ENCODE measurements around the gene SPRR1A. TPM values are rescaled to one million over a fixed set of nuclear protein-coding genes. Genes with fewer than 3 reads are reported as not detected.
"Not testable (repeated sequence)": the region's sequence is repeated elsewhere in the genome, so short reads cannot be mapped to it uniquely, and the experiment has no call there.

SPRR1A gene
- polyA plus RNA-seq, 6 donors from 2014 or later: not detected

DNA sequence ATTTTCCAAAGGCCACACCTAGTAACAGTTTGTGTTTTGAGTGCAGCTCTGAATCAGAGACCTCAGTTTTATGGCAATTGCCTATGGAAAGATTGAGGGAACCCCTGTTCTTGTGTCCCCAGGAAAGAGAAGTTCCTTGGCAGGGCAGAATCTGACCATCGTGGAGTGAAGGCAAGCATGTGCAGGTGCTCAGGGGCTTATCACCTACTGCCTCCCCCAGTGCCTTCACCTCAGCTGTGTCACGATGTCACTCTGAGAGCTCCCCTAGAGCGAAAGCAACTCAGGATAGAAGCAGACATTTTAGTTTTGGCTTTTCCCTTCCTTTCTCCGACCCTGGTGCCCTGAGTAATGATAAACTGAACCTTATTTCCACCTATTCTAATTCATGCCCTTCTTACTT, 1.8 kb upstream of the SPRR1A start:
- DNase-seq: no peak
- peaks cover 0 to 7% of the 10 kb centered on the region in 2 donors for H3K36me3 Mint-ChIP-seq
- H3K27ac Mint-ChIP-seq: no peak overlapping the region
- no peaks in the 10 kb centered on the region for H3K4me1 Mint-ChIP-seq
- H3K27me3 Mint-ChIP-seq: peaks cover 56 to 68% (median 60%) of the 10 kb centered on the region in 3 donors
- no peak overlapping the region for H3K4me3 Mint-ChIP-seq
- ATAC-seq (ENCODE audit: low read depth in 2 of 2): no peak
- H3K9me3 Mint-ChIP-seq: peaks cover 0 to 5% (median 0%) of the 10 kb centered on the region in 7 donors

DNA sequence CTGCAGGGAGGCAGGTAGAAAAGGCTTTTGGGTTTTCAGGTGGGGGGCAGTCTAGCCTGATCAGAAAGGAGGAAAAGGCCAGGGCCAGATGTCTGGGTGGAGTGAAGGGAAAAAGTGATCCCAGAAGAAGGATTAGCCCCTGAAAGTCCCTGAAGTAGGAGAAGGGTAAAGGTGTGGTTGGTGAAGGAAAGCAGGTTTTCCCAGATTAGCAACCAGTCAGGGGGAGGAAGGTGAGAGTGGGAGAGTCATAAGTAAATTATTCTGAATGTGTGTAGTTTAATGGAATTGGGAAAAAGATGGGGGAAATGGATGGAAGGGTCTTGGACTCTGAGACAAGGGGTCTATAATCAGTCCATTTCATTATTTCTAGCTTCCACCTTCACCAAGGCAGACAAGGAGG, 647 bp upstream of the SPRR1A start:
- Mint-ChIP-seq H3K4me3 (no peak overlapping the region), H3K27ac (peak overlapping the region in 1 of 6 donors; percentile 4), H3K9me3 (peaks cover 0 to 5% (median 0%) of the 10 kb centered on the region in 7 donors), H3K4me1 (no peaks in the 10 kb centered on the region), H3K36me3 (peaks cover 0 to 7% of the 10 kb centered on the region in 2 donors), H3K27me3 (peaks cover 60 to 68% (median 64%) of the 10 kb centered on the region in 3 donors)
- ATAC-seq (ENCODE audit: low read depth in 2 of 2): no peak
- DNase-seq: no peak

DNA sequence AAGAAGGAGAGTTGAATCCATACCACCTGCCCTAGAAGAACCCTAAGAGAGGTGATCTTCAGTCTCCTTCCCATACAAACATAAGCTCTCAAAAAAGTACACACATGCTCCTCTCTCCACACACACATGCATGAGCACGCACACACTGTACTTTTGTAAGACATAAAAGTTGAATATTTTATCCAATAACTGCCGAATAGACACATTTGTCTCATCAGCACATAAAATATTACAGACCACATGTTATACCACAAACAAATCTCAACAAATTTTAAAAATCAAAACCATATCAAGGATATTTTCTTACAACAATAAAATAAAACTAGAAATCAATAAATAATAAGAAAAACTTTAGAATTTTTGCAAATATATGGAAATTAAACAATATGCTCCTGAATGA, 2.7 kb downstream of the SPRR1A start:
- H3K9me3 Mint-ChIP-seq: peaks cover 0 to 5% (median 0%) of the 10 kb centered on the region in 7 donors
- ATAC-seq (ENCODE audit: low read depth in 2 of 2) (no peak), DNase-seq (no peak)
- no peaks in the 10 kb centered on the region for H3K4me1 Mint-ChIP-seq
- no peak overlapping the region for H3K4me3 Mint-ChIP-seq
- H3K27ac Mint-ChIP-seq: no peak overlapping the region
- peaks cover 0 to 7% of the 10 kb centered on the region in 2 donors for H3K36me3 Mint-ChIP-seq
- H3K27me3 Mint-ChIP-seq: peaks cover 39 to 60% (median 58%) of the 10 kb centered on the region in 3 donors

DNA sequence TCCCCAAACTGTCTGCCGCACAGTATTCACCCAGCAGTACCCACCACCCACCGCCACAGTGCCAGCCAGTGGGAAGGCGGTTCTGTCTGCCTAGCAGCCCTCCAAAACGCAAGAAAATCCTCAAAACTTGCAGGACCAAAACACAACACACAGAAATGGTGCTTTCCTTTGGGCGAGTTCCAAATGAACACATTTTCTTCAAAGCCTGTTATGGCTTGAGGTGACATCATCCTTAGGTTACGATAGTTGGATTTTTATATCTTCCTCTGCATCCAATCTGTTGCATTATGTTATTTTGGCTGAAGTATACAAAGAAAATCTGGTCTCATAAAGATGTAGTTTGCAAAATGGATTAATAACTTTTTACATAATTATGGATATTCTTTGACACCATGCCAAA, 9.3 kb downstream of the SPRR1A start:
- peaks cover 0 to 15% (median 8%) of the 10 kb centered on the region in 7 donors for H3K9me3 Mint-ChIP-seq
- H3K27ac Mint-ChIP-seq: no peak overlapping the region

DNA sequence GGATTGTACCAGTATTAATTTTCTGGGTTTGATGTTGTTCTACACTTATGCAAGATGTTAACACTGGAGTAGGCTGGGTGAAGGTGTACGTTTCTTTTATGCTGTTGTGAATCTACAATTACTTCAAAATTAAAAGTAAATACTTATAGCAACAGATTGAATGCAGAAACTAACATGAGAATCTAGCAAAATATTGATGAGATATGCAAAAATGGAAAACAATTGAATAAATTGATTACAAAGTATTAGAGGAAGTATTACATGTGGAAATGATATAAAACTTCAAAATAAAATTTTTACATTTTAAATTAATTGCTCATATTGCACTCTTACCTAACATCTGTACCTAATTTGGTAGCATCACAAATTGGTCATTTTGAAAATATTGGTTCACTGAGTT, 12.0 kb downstream of the SPRR1A start:
- DNase-seq (no peak), ATAC-seq (ENCODE audit: low read depth in 2 of 2) (no peak)
- Mint-ChIP-seq H3K27ac (no peak overlapping the region), H3K27me3 (peaks cover 21 to 49% (median 32%) of the 10 kb centered on the region in 3 donors), H3K4me1 (no peaks in the 10 kb centered on the region), H3K9me3 (peaks cover 0 to 15% (median 8%) of the 10 kb centered on the region in 7 donors), H3K36me3 (no peaks in the 10 kb centered on the region), H3K4me3 (no peak overlapping the region)

More for the DNA sequence above, 9.3 kb downstream of the SPRR1A start:
- Mint-ChIP-seq H3K4me1 (no peaks in the 10 kb centered on the region), H3K4me3 (no peak overlapping the region), H3K36me3 (no peaks in the 10 kb centered on the region), H3K27me3 (peaks cover 5 to 43% (median 23%) of the 10 kb centered on the region in 3 donors)
- DNase-seq: no peak
- no peak for ATAC-seq (ENCODE audit: low read depth in 2 of 2)

DNA sequence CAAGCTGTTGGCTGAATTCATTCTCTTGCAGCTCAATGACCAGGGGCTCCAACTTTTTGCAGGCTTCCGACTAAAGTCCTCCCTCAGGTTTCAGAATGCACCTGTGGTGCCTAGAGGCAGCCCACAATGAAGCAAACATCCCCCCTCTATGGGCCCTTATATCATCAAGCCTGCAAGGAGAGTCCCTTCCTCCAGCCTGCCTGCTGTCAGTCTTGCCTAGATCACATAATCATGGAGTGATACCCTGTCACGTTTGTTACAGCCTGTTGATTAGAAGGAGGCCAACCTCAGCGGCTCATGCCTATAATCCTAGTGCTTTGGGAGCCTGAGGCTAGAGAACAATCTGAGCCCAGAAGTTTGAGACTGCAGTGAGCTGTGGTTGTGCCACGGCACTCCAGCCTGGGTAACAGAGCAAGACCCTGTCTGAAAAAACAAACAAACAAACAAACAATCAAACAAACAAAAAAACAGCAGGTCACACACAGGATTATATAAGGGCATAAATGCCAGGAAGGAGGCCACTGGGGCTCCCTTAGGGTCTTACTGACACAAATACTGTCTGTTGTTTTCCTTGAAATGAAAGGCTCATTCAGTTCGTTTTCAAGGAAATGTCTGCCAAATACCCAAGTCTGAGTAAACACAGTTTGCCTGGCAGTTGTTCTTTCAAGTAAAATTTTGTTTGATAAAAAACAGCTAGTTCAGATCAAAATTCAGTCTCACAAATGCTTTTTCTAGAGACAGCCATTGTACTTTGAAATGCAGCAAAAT, 12.9 kb downstream of the SPRR1A start:
- peak overlapping the region in 1 of 6 donors; percentile 40 for H3K27ac Mint-ChIP-seq
- ATAC-seq (ENCODE audit: low read depth in 2 of 2): no peak
- H3K9me3 Mint-ChIP-seq: peaks cover 0 to 15% (median 8%) of the 10 kb centered on the region in 7 donors
- H3K4me1 Mint-ChIP-seq: no peaks in the 10 kb centered on the region
- no peak overlapping the region for H3K4me3 Mint-ChIP-seq
- peaks cover 25 to 43% (median 32%) of the 10 kb centered on the region in 3 donors for H3K27me3 Mint-ChIP-seq
- no peak for DNase-seq
- H3K36me3 Mint-ChIP-seq: no peaks in the 10 kb centered on the region

DNA sequence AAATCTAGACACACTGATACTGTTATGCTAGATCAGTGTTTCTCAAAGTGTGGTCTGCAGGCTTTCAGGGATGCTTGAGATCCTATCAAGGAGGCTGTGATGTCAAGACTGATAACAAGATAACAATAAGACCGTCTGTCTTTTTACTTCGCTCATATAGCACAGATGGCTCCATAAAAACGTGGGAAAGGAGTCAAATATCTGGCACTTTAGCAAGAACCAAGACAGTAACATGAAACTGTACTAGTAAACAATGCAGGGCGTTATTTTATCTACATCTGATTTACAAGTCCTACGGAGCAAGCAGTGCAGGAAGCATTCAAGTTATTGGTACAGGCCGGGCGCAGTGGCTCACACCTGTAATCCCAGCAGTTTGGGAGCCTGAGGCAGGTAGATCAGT, 14.0 kb downstream of the SPRR1A start:
- ATAC-seq (ENCODE audit: low read depth in 2 of 2): no peak
- DNase-seq: no peak
- H3K4me1 Mint-ChIP-seq: no peaks in the 10 kb centered on the region
- peaks cover 24 to 46% (median 39%) of the 10 kb centered on the region in 3 donors for H3K27me3 Mint-ChIP-seq
- H3K4me3 Mint-ChIP-seq: no peak overlapping the region
- peaks cover 0 to 15% (median 8%) of the 10 kb centered on the region in 7 donors for H3K9me3 Mint-ChIP-seq
- no peaks in the 10 kb centered on the region for H3K36me3 Mint-ChIP-seq
- H3K27ac Mint-ChIP-seq: no peak overlapping the region

DNA sequence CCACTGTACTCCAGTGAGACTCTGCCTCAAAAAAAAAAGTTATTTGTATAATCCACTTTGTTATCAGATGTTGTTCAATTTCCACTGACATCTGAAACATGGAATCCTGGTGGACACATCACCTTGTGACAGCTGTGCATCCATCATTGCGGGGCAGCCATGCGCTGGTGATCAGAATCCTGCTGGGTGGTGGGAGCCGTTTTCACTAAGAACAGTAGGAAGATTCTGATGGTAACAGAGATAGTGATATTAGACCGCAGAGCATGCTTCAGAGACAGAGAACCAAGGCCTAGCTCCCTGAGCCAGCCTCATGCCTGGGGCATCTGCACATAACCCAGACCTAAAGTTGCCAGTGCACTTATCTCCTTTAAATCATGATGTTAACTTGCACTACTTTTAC, 14.6 kb downstream of the SPRR1A start:
- Mint-ChIP-seq H3K27ac (peak overlapping the region in 1 of 6 donors; percentile 24), H3K9me3 (peaks cover 0 to 15% (median 8%) of the 10 kb centered on the region in 7 donors), H3K27me3 (peaks cover 23 to 43% (median 39%) of the 10 kb centered on the region in 3 donors), H3K4me1 (no peaks in the 10 kb centered on the region), H3K36me3 (no peaks in the 10 kb centered on the region), H3K4me3 (no peak overlapping the region)
- ATAC-seq (ENCODE audit: low read depth in 2 of 2): no peak
- no peak for DNase-seq

DNA sequence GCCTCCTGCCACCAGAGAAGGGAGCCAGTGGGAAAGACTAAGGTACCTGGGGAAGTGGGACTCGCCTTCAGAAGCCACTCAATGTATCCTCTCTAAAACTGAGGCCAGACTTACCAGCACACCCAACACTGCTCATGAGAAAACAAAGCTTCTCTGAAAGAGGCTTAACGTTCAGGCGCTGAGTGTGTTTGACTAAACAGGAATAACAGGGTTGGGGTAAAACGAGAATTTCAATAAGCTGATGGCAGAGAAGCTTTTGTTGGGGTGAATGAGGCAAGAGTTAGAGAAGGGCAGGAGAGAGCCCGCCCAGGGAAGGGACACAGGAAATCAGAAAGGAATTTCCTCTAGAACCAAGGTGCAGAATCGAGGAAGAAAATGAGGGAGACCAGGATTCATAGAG, 15.9 kb downstream of the SPRR1A start:
- H3K4me1 Mint-ChIP-seq: no peaks in the 10 kb centered on the region
- no peaks in the 10 kb centered on the region for H3K36me3 Mint-ChIP-seq
- ATAC-seq (ENCODE audit: low read depth in 2 of 2): no peak
- H3K9me3 Mint-ChIP-seq: peaks cover 0 to 10% (median 8%) of the 10 kb centered on the region in 7 donors
- no peak overlapping the region for H3K4me3 Mint-ChIP-seq
- H3K27me3 Mint-ChIP-seq: peaks cover 28 to 50% (median 46%) of the 10 kb centered on the region in 3 donors
- H3K27ac Mint-ChIP-seq: no peak overlapping the region
- DNase-seq: no peak

DNA sequence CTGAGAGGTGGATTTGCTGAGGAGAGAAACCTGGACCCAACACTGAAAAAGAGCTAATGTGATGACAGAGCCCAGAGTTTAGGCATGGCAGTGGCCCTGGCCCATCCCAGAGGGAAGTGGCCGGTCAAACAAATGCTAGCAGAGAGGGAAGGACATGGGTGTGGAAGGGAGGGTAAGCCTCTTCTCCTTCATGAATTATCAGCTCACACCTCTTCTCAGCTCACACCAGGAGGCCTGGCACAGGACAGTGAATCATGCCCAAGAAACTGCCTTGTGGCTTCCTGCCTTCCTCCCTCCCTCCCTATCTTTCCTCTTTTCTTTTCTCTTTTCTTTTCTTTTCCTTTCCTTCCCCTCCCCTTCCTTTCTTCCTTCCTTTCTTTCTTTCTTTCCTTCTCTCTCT, 16.4 kb downstream of the SPRR1A start:
- no peak for DNase-seq
- Mint-ChIP-seq H3K36me3 (no peaks in the 10 kb centered on the region), H3K27me3 (peaks cover 28 to 46% (median 45%) of the 10 kb centered on the region in 3 donors), H3K4me1 (no peaks in the 10 kb centered on the region), H3K9me3 (peaks cover 0 to 6% (median 5%) of the 10 kb centered on the region in 7 donors), H3K27ac (no peak overlapping the region), H3K4me3 (no peak overlapping the region)
- no peak for ATAC-seq (ENCODE audit: low read depth in 2 of 2)

DNA sequence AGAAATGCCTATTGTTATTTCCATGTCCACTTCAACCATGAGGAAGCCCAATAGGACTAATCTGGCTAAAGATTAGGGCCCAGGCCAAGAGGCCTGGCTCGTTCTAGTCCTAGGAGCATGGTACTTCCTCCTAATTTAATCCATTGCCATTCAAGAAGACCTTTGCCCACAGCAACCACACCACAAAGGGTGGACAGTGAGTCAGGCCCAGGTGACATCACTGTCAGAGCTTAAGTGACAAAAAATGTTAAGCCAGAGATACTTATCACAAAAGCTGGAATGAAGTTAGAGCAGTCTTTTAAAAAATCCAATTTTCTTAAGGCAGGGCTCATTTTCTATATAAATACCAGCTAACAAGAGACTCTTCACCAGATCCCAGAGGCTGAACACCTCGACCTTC, 17.5 kb downstream of the SPRR1A start, which contains the start of gene SPRR3:
SPRR3 (plus strand) TSS at position 368 of the 400 bp plus-strand sequence. CDS start 1,272 bp downstream, outside the sequence.
- H3K4me1 Mint-ChIP-seq: no peaks in the 10 kb centered on the region
- H3K27ac Mint-ChIP-seq: peak within 1 kb of the TSS in 1 of 6 donors; percentile 12
- no peaks in the 10 kb centered on the region for H3K36me3 Mint-ChIP-seq
- H3K27me3 Mint-ChIP-seq: peaks cover 28 to 46% (median 40%) of the 10 kb centered on the region in 3 donors
- no peak within 1 kb of the TSS for H3K4me3 Mint-ChIP-seq
- no peak for ATAC-seq (ENCODE audit: low read depth in 2 of 2)
- no peak for DNase-seq
- peaks cover 0 to 5% (median 2%) of the 10 kb centered on the region in 7 donors for H3K9me3 Mint-ChIP-seq

DNA sequence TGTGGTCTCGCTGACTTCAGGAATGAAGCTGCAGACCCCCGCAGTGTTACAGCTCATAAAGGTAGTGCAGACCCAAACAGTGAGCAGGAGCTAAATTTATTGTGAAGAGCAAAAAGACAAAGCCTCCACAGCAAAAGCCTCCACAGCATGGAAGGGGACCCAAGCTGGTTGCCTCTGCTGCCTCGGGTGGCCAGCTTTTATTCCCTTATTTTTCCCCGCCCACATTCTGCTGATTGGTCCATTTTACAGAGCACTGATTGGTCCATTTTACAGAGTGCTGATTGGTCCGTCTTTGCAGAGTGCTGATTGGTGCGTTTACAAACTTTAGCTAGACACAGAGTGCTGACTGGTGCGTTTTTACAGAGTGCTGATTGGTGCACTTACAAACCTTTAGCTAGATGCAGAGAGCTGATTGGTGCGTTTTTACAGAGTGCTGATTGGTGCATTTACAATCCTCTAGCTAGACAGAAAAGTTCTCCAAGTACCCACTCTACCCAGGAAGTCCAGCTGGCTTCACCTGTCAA, 27.4 kb downstream of the SPRR1A start:
- H3K27me3 Mint-ChIP-seq: peaks cover 10 to 26% (median 19%) of the 10 kb centered on the region in 3 donors
- not testable (repeated sequence) for DNase-seq; ATAC-seq (ENCODE audit: low read depth in 2 of 2); H3K9me3 Mint-ChIP-seq; H3K4me1 Mint-ChIP-seq; H3K36me3 Mint-ChIP-seq; H3K4me3 Mint-ChIP-seq; H3K27ac Mint-ChIP-seq

DNA sequence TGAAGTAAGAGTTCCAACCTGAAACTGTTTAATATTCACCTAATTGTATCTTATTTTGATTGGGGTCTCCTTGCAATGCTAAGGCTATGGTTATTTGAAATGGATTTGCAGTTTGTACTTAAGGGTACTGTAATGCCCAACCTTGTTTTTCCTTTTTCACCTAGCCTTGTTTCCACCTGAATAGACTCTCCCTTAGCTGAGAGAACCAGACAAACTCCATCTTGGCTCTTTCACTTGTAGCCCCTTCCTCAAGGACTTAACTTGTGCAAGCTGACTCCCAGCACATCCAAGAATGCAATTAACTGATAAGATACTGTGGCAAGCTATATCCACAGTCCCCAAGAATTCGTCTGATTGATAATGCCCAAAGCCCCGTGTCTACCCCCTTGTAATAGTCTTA, 37.9 kb downstream of the SPRR1A start:
- not testable (repeated sequence) for ATAC-seq (ENCODE audit: low read depth in 2 of 2)

DNA sequence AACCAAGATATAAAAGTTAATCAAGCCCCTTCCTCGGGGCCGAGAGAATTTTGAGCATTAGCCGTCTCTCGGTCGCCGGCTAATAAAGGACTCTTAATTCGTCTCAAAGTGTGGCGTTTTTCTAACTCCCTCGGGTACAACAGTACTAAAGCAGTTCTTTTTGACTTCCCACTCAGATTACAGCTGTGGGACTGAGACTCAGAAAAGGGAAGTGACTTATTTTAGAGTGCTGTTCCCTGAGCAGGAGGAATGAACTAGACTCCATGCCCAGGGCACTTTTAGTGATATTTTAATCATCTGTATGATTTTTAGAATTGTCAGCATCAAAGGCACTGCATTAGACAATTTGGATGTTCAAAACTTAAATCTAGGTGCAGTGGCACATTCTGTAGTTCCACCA, 38.5 kb downstream of the SPRR1A start:
- peak overlapping the region in 2 of 6 donors; percentile 25 to 67 for H3K27ac Mint-ChIP-seq
- H3K9me3 Mint-ChIP-seq; H3K36me3 Mint-ChIP-seq; DNase-seq; ATAC-seq (ENCODE audit: low read depth in 2 of 2): not testable (repeated sequence)
- peaks cover 43 to 66% (median 54%) of the 10 kb centered on the region in 3 donors for H3K27me3 Mint-ChIP-seq
- peak overlapping the region in 1 of 8 donors; percentile 34 for H3K4me3 Mint-ChIP-seq
- peaks cover 0 to 12% (median 8%) of the 10 kb centered on the region in 3 donors for H3K4me1 Mint-ChIP-seq

More for the DNA sequence above, 37.9 kb downstream of the SPRR1A start:
- DNase-seq, H3K36me3 Mint-ChIP-seq, H3K4me3 Mint-ChIP-seq, H3K27ac Mint-ChIP-seq, H3K9me3 Mint-ChIP-seq: not testable (repeated sequence)
- Mint-ChIP-seq H3K4me1 (peaks cover 0 to 12% (median 8%) of the 10 kb centered on the region in 3 donors), H3K27me3 (peaks cover 38 to 64% (median 50%) of the 10 kb centered on the region in 3 donors)
